ENCODE results near the gene CIP2A. TPM values are rescaled to one million over a fixed set of nuclear protein-coding genes. Genes with fewer than 3 reads are reported as not detected.

The CIP2A gene
- total and polyA plus RNA-seq, 2 experiments from 2014 or later = 48.1 to 63.5 TPM

DNA sequence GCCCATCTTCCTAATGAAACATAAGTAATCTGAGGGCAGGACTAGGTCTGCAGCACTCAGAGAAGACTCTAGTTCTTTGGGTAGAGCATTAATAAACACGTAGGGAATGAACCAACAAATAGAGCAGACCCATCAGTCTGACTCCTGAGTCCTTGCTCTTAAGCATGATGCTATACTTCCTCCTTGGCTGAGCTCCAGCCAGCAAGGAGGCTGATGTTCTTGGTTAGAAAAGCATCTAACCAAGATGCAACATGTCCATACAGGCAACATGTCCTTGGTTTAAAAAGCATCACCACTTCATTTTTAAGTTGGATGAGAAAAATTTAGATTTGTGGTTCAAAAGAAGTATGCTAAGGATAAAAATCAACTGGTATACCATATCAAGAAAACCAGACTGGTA, 70.3 kb downstream of the CIP2A start:
- no peak overlapping the region for H3K4me2 ChIP-seq
- H3K36me3 ChIP-seq (ENCODE audit: insufficient read depth) = no peaks in the 10 kb centered on the region
- no peak for TF ChIP-seq ZNF114 (CRISPR knock-in tag; IDR thresholded peaks at IDR 0.05)
- TF ChIP-seq POLR2AphosphoS5 (IDR thresholded peaks at IDR 0.05; ENCODE audit: low read depth) = no peak
- TF ChIP-seq, protein P1, sequence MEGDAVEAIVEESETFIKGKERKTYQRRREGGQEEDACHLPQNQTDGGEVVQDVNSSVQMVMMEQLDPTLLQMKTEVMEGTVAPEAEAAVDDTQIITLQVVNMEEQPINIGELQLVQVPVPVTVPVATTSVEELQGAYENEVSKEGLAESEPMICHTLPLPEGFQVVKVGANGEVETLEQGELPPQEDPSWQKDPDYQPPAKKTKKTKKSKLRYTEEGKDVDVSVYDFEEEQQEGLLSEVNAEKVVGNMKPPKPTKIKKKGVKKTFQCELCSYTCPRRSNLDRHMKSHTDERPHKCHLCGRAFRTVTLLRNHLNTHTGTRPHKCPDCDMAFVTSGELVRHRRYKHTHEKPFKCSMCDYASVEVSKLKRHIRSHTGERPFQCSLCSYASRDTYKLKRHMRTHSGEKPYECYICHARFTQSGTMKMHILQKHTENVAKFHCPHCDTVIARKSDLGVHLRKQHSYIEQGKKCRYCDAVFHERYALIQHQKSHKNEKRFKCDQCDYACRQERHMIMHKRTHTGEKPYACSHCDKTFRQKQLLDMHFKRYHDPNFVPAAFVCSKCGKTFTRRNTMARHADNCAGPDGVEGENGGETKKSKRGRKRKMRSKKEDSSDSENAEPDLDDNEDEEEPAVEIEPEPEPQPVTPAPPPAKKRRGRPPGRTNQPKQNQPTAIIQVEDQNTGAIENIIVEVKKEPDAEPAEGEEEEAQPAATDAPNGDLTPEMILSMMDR (conservative IDR thresholded peaks at IDR 0.05; ENCODE audit: low read depth in 2 of 2) = no peak
- TF ChIP-seq, protein P2, sequence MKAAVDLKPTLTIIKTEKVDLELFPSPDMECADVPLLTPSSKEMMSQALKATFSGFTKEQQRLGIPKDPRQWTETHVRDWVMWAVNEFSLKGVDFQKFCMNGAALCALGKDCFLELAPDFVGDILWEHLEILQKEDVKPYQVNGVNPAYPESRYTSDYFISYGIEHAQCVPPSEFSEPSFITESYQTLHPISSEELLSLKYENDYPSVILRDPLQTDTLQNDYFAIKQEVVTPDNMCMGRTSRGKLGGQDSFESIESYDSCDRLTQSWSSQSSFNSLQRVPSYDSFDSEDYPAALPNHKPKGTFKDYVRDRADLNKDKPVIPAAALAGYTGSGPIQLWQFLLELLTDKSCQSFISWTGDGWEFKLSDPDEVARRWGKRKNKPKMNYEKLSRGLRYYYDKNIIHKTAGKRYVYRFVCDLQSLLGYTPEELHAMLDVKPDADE (IDR thresholded peaks at IDR 0.05) = no peak
- no peak for TF ChIP-seq EZH2 (IDR thresholded peaks at IDR 0.05; ENCODE audit: low read depth, unreplicated experiment)
- TF ChIP-seq CREB1 (CRISPR knock-in tag; IDR thresholded peaks at IDR 0.05; ENCODE audit: low read depth) = no peak
- TF ChIP-seq, protein P3, sequence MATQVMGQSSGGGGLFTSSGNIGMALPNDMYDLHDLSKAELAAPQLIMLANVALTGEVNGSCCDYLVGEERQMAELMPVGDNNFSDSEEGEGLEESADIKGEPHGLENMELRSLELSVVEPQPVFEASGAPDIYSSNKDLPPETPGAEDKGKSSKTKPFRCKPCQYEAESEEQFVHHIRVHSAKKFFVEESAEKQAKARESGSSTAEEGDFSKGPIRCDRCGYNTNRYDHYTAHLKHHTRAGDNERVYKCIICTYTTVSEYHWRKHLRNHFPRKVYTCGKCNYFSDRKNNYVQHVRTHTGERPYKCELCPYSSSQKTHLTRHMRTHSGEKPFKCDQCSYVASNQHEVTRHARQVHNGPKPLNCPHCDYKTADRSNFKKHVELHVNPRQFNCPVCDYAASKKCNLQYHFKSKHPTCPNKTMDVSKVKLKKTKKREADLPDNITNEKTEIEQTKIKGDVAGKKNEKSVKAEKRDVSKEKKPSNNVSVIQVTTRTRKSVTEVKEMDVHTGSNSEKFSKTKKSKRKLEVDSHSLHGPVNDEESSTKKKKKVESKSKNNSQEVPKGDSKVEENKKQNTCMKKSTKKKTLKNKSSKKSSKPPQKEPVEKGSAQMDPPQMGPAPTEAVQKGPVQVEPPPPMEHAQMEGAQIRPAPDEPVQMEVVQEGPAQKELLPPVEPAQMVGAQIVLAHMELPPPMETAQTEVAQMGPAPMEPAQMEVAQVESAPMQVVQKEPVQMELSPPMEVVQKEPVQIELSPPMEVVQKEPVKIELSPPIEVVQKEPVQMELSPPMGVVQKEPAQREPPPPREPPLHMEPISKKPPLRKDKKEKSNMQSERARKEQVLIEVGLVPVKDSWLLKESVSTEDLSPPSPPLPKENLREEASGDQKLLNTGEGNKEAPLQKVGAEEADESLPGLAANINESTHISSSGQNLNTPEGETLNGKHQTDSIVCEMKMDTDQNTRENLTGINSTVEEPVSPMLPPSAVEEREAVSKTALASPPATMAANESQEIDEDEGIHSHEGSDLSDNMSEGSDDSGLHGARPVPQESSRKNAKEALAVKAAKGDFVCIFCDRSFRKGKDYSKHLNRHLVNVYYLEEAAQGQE (IDR thresholded peaks at IDR 0.05; ENCODE audit: unreplicated experiment) = no peak
- TF ChIP-seq JUNB (IDR thresholded peaks at IDR 0.05; ENCODE audit: unreplicated experiment) = no peak
- TF ChIP-seq, protein P4, sequence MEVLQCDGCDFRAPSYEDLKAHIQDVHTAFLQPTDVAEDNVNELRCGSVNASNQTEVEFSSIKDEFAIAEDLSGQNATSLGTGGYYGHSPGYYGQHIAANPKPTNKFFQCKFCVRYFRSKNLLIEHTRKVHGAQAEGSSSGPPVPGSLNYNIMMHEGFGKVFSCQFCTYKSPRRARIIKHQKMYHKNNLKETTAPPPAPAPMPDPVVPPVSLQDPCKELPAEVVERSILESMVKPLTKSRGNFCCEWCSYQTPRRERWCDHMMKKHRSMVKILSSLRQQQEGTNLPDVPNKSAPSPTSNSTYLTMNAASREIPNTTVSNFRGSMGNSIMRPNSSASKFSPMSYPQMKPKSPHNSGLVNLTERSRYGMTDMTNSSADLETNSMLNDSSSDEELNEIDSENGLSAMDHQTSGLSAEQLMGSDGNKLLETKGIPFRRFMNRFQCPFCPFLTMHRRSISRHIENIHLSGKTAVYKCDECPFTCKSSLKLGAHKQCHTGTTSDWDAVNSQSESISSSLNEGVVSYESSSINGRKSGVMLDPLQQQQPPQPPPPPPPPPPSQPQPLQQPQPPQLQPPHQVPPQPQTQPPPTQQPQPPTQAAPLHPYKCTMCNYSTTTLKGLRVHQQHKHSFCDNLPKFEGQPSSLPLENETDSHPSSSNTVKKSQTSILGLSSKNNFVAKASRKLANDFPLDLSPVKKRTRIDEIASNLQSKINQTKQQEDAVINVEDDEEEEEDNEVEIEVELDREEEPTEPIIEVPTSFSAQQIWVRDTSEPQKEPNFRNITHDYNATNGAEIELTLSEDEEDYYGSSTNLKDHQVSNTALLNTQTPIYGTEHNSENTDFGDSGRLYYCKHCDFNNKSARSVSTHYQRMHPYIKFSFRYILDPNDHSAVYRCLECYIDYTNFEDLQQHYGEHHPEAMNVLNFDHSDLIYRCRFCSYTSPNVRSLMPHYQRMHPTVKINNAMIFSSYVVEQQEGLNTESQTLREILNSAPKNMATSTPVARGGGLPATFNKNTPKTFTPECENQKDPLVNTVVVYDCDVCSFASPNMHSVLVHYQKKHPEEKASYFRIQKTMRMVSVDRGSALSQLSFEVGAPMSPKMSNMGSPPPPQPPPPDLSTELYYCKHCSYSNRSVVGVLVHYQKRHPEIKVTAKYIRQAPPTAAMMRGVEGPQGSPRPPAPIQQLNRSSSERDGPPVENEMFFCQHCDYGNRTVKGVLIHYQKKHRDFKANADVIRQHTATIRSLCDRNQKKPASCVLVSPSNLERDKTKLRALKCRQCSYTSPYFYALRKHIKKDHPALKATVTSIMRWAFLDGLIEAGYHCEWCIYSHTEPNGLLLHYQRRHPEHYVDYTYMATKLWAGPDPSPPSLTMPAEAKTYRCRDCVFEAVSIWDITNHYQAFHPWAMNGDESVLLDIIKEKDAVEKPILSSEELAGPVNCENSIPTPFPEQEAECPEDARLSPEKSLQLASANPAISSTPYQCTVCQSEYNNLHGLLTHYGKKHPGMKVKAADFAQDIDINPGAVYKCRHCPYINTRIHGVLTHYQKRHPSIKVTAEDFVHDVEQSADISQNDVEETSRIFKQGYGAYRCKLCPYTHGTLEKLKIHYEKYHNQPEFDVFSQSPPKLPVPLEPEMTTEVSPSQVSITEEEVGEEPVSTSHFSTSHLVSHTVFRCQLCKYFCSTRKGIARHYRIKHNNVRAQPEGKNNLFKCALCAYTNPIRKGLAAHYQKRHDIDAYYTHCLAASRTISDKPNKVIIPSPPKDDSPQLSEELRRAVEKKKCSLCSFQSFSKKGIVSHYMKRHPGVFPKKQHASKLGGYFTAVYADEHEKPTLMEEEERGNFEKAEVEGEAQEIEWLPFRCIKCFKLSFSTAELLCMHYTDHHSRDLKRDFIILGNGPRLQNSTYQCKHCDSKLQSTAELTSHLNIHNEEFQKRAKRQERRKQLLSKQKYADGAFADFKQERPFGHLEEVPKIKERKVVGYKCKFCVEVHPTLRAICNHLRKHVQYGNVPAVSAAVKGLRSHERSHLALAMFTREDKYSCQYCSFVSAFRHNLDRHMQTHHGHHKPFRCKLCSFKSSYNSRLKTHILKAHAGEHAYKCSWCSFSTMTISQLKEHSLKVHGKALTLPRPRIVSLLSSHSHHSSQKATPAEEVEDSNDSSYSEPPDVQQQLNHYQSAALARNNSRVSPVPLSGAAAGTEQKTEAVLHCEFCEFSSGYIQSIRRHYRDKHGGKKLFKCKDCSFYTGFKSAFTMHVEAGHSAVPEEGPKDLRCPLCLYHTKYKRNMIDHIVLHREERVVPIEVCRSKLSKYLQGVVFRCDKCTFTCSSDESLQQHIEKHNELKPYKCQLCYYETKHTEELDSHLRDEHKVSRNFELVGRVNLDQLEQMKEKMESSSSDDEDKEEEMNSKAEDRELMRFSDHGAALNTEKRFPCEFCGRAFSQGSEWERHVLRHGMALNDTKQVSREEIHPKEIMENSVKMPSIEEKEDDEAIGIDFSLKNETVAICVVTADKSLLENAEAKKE (CRISPR knock-in tag; IDR thresholded peaks at IDR 0.05) = no peak
- TF ChIP-seq STAT1 (IDR thresholded peaks at IDR 0.05; ENCODE audit: unreplicated experiment) = no peak
- no peak for TF ChIP-seq NANOG (IDR thresholded peaks at IDR 0.05; ENCODE audit: borderline replicate concordance)
- TF ChIP-seq ZNF331 (CRISPR knock-in tag; IDR thresholded peaks at IDR 0.05; ENCODE audit: low read depth) = no peak
- TF ChIP-seq EZH2phosphoT487 (IDR thresholded peaks at IDR 0.05; ENCODE audit: unreplicated experiment) = no peak
- no peak for DNase-seq (ENCODE audit: low spot score)
- Mint-ChIP-seq H3K4me1 (peaks cover 3% of the 10 kb centered on the region; the same call in 2 of the 3 replicates), H3K4me3 (no peak overlapping the region), H3K27me3 (ENCODE audit: insufficient read depth, low read depth, poor library complexity) (no peaks in the 10 kb centered on the region), H3K27ac (no peak overlapping the region), H3K36me3 (ENCODE audit: low read depth) (no peaks in the 10 kb centered on the region), H3K9me3 (no peaks in the 10 kb centered on the region)
- no peaks in the 10 kb centered on the region for H3K79me2 ChIP-seq (replicated peaks; ENCODE audit: insufficient read depth)
- H3K4me1 ChIP-seq (ENCODE audit: insufficient read depth) = peaks cover 9% of the 10 kb centered on the region; the same call in 1 of the 2 replicates
- H4K20me1 ChIP-seq (replicated peaks; ENCODE audit: insufficient read depth) = no peaks in the 10 kb centered on the region
- H3K27me3 ChIP-seq (ENCODE audit: insufficient read depth) = no peaks in the 10 kb centered on the region
- no peak for ATAC-seq
- H3K27ac ChIP-seq (ENCODE audit: low read depth) = no peak overlapping the region
- H3F3A ChIP-seq (replicated peaks; ENCODE audit: low read depth) = no peaks in the 10 kb centered on the region
- no peaks in the 10 kb centered on the region for H3K9me2 ChIP-seq (ENCODE audit: insufficient read depth)
- H2AFZ ChIP-seq = no peak overlapping the region
- no peak overlapping the region for H3K4me3 ChIP-seq

Data from GM23338 (cell line).